ACC112 (cell line): Measurements from ENCODE around the gene SPATA16.

ENCODE experiments used
- H2AFZ ChIP-seq: fragments of 200-600 bp; sonication (generic); one replicate; pipeline ENCODE4 v1.6.0; 2017; ENCODE audit warnings: antibody characterized with exemption, low read length; ENCODE audit not compliant: unreplicated experiment
- H3K27ac ChIP-seq: fragments of 200-600 bp; sonication (generic); 2 replicates; pipeline ENCODE4 v1.5.1; 2014; ENCODE audit warnings: low read depth, mild to moderate bottlenecking, antibody characterized with exemption, low read length, moderate library complexity
- H3K27me3 ChIP-seq: fragments of 200-600 bp; sonication (generic); 2 replicates; pipeline ENCODE4 v1.6.1; 2014; ENCODE audit warnings: mild to moderate bottlenecking, antibody characterized with exemption, low read length, moderate library complexity, mixed read lengths; ENCODE audit not compliant: insufficient read depth
- H3K36me3 ChIP-seq: fragments of 200-600 bp; sonication (generic); 2 replicates; pipeline ENCODE4 v1.6.1; 2016; ENCODE audit warnings: mild to moderate bottlenecking, antibody characterized with exemption, low read length, moderate library complexity, mixed read lengths; ENCODE audit not compliant: insufficient read depth
- H3K4me1 ChIP-seq: fragments of 200-600 bp; sonication (generic); one replicate; pipeline ENCODE4 v1.6.1; 2016; ENCODE audit warnings: low read length, mixed read lengths; ENCODE audit not compliant: insufficient read depth, unreplicated experiment, control insufficient read depth
- H3K4me3 ChIP-seq: fragments of 200-600 bp; sonication (generic); 2 replicates; pipeline ENCODE4 v1.5.1; 2014; ENCODE audit warnings: mild to moderate bottlenecking, low read depth, low read length
- H3K79me2 ChIP-seq: fragments of 200-600 bp; sonication (generic); one replicate; pipeline ENCODE4 v1.6.0; 2016; ENCODE audit warnings: low read length; ENCODE audit not compliant: control insufficient read depth, unreplicated experiment, insufficient read depth

Gene SPATA16

GRCh38 chr3:172856795-172857742 is 284.0 kb downstream of the SPATA16 start:
- Histone ChIP-seq H3K36me3 (no peaks in the 10 kb centered on the region), H3K4me3 (no peak overlapping the region), H3K79me2 (no peaks in the 10 kb centered on the region), H3K4me1 (peaks cover 41% of the 10 kb centered on the region), H3K27ac (0 out of 2 replicates have a peak overlapping the region, but pooled peaks have one; percentile 19), H2AFZ (peak overlapping the region; percentile 24), H3K27me3 (peaks cover 8% of the 10 kb centered on the region)

GRCh38 chr3:172855037-172855436 is 286.0 kb downstream of the SPATA16 start:
- H2AFZ ChIP-seq: no peak overlapping the region
- peaks cover 41% of the 10 kb centered on the region for H3K4me1 ChIP-seq
- H3K36me3 ChIP-seq: no peaks in the 10 kb centered on the region
- no peak overlapping the region for H3K27ac ChIP-seq
- H3K4me3 ChIP-seq: no peak overlapping the region
- no peaks in the 10 kb centered on the region for H3K79me2 ChIP-seq
- H3K27me3 ChIP-seq: peaks cover 11% of the 10 kb centered on the region

GRCh38 chr3:172853921-172854666 is 286.9 kb downstream of the SPATA16 start:
- Histone ChIP-seq H3K4me3 (no peak overlapping the region), H2AFZ (no peak overlapping the region), H3K27me3 (peaks cover 11% of the 10 kb centered on the region), H3K4me1 (peaks cover 43% of the 10 kb centered on the region), H3K27ac (no peak overlapping the region), H3K79me2 (no peaks in the 10 kb centered on the region), H3K36me3 (no peaks in the 10 kb centered on the region)

- Histone ChIP-seq H3K27me3 (peaks cover 11% of the 10 kb centered on the region), H3K27ac (no peak overlapping the region), H3K4me3 (no peak overlapping the region)
Observed at GRCh38 chr3:172853005-172853404, 288.0 kb downstream of the SPATA16 start.

GRCh38 chr3:172848910-172849309 is 292.1 kb downstream of the SPATA16 start:
- H3K4me3 ChIP-seq: no peak overlapping the region
- no peak overlapping the region for H2AFZ ChIP-seq
- H3K79me2 ChIP-seq: no peaks in the 10 kb centered on the region
- H3K27me3 ChIP-seq: peaks cover 21% of the 10 kb centered on the region
- peaks cover 47% of the 10 kb centered on the region for H3K4me1 ChIP-seq
- peak overlapping the region; percentile 22; the same call in 1 of the 2 replicates for H3K27ac ChIP-seq
- no peaks in the 10 kb centered on the region for H3K36me3 ChIP-seq

More at GRCh38 chr3:172853005-172853404, 288.0 kb downstream of the SPATA16 start:
- no peak overlapping the region for H2AFZ ChIP-seq
- no peaks in the 10 kb centered on the region for H3K36me3 ChIP-seq
- H3K79me2 ChIP-seq: no peaks in the 10 kb centered on the region
- H3K4me1 ChIP-seq: peaks cover 43% of the 10 kb centered on the region

- H3K27me3 ChIP-seq: peaks cover 26% of the 10 kb centered on the region
- no peak overlapping the region for H3K4me3 ChIP-seq
- peaks cover 41% of the 10 kb centered on the region for H3K4me1 ChIP-seq
- H3K27ac ChIP-seq: no peak overlapping the region
- no peaks in the 10 kb centered on the region for H3K79me2 ChIP-seq
- H3K36me3 ChIP-seq: no peaks in the 10 kb centered on the region
- no peak overlapping the region for H2AFZ ChIP-seq
Observed at GRCh38 chr3:172847292-172847691, 293.7 kb downstream of the SPATA16 start.

GRCh38 chr3:172846706-172847105 is 294.3 kb downstream of the SPATA16 start:
- Histone ChIP-seq H3K4me3 (no peak overlapping the region), H3K4me1 (peaks cover 41% of the 10 kb centered on the region), H3K79me2 (no peaks in the 10 kb centered on the region), H3K27me3 (peaks cover 25% of the 10 kb centered on the region), H3K27ac (peak overlapping the region; percentile 0; the same call in 1 of the 2 replicates), H2AFZ (no peak overlapping the region), H3K36me3 (no peaks in the 10 kb centered on the region)

- peaks cover 41% of the 10 kb centered on the region for H3K4me1 ChIP-seq
- no peak overlapping the region for H3K4me3 ChIP-seq
- peak overlapping the region; percentile 0; the same call in 1 of the 2 replicates for H3K27ac ChIP-seq
- H3K36me3 ChIP-seq: no peaks in the 10 kb centered on the region
- H3K79me2 ChIP-seq: no peaks in the 10 kb centered on the region
- no peak overlapping the region for H2AFZ ChIP-seq
- peaks cover 28% of the 10 kb centered on the region for H3K27me3 ChIP-seq
Observed at GRCh38 chr3:172846103-172846561, 294.9 kb downstream of the SPATA16 start.

GRCh38 chr3:172844428-172844827 is 296.6 kb downstream of the SPATA16 start:
- H2AFZ ChIP-seq: no peak overlapping the region
- no peak overlapping the region for H3K4me3 ChIP-seq

GRCh38 chr3:172840913-172841312 is 300.1 kb downstream of the SPATA16 start:
- H3K27ac ChIP-seq: no peak overlapping the region
- peaks cover 38% of the 10 kb centered on the region for H3K27me3 ChIP-seq
- H3K4me1 ChIP-seq: peaks cover under 1% of the 10 kb centered on the region
- no peaks in the 10 kb centered on the region for H3K36me3 ChIP-seq
- H3K79me2 ChIP-seq: no peaks in the 10 kb centered on the region
- H3K4me3 ChIP-seq: no peak overlapping the region
- H2AFZ ChIP-seq: no peak overlapping the region

More at GRCh38 chr3:172844428-172844827, 296.6 kb downstream of the SPATA16 start:
- peaks cover 29% of the 10 kb centered on the region for H3K27me3 ChIP-seq
- H3K79me2 ChIP-seq: no peaks in the 10 kb centered on the region
- no peaks in the 10 kb centered on the region for H3K36me3 ChIP-seq
- H3K4me1 ChIP-seq: peaks cover 35% of the 10 kb centered on the region
- H3K27ac ChIP-seq: no peak overlapping the region
